NCI-H1436 (cell line): ENCODE measurements around the gene EXOC3L4.
"Not testable (repeated sequence)": the region's sequence is repeated elsewhere in the genome, so short reads cannot be mapped to it uniquely, and the experiment has no call there.

Experiments used
- DNase-seq: peaks from one replicate; lab custom pipeline; 2025; lab: John Stamatoyannopoulos, UW

The EXOC3L4 gene

DNA sequence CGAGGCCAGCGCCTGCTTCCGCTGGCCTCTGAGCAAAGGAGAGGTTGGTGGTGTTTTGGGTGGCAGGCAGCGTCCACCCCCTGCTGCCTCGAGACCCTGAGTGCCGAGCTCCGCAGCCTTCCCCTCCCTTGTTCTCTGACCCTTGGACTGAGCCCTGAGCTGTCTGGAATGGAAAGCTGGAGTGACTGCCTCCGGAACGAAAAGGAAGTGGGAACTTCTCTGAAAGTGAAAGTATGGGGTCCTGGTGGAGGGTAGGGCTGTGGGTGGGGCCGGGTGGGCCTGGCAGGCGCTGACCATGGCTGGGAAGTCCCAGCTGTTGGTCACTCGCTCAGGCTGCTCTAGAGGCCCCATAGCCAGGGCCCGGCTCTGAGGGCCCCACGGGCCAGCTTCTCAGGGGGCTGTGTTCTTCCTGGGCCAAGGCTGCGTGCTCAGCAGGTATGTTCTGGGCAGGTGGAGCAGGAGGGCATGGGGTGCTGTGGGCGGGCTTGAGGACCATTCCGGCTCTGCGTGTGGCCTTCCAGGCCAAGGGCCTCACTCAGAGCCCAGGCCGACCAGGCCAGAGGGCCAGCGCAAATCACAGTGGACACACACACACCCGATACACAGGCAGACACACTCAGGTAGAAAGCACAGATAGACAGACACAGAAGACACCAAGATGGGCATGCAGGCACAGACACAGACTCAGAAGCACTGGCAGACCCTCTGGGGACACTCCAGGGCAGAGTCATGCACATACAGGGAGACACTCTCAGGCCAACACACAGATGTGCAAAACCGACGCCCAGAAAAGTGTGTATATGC is at the start of gene EXOC3L4:
TSS of gene EXOC3L4 (plus strand) at position 320 of the 804 bp plus-strand sequence. CDS start 5,495 bp downstream, outside the sequence.
- no peak for DNase-seq

DNA sequence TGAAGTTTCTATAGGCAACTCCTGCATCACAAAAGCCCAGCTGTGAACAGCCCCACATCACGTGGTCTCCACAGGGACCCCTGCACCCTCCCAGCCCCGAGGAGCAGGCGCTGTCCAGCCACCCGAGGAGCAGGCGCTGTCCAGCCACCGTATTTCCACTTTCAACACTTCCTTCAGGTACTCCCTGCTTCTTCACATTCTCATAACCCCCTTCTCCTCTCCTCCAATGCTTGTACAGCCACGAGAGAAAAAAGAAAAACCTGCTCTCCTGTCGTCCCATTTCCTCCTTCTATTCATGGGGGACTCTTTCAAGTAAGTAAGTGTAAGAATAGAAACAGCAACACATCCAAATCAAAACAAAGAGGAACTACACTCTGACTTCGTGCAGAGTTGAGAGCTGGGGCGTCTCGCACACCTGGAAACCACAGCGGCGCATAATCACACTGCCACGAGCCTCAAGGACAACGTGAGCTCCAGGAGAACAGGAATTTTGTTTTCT is 49.1 kb upstream of the EXOC3L4 start:
- DNase-seq, result no peak

DNA sequence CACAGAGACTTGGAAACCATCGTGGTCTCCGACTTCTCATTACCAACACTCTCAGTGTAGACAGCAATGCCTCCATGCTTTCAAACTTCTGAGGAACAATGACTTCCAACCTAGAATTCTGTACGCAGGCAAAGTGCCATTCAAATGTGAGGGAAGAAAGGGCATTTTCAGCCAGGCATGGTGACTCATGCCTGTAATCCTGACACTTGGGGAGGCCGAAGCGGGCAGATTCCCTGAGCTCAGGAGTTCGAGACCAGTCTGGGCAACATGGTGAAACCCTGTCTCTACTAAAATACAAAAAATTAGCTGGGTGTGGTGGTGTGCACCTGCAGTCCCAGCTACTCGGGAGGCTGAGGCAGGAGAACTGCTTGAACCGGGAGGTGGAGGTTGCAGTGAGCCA is 47.1 kb upstream of the EXOC3L4 start:
- DNase-seq, result not testable (repeated sequence)

DNA sequence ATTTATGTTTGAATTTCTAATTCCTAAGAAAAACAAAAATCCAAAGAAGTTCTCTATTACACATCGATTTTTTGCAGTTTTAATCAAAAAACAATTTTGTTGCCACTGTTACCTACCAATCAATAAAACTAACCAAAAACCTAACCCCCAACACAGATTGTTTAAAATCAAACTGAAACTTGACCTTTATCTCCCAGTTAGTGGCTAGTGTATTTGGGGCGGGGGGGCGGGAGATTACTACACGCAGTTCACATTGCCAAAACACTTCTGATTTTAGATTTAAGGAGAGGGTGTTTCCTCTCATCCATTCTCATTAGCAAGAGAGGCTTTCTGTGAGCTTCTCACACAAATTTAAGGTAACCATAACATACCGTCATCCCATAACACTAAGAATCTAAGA is 43.6 kb upstream of the EXOC3L4 start:
- no peak for DNase-seq

DNA sequence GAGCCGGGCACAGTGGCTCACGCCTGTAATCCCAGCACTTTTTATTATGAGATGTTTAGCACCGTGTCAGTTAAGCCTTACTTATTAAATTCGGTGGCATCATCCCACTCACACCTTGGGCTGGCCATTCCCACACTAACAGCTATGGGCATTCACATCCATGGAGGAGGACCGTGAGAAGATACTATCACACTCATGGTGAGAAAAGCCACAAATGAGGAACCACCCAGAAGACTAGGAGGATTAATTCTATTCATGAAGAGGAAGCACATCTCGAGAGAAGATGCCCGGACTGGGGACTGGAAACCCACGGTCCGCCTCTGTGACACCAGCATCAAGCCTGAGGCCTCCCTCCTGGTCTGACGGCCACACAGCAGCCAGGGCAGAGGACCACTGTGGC is 42.1 kb upstream of the EXOC3L4 start:
- DNase-seq, result no peak

DNA sequence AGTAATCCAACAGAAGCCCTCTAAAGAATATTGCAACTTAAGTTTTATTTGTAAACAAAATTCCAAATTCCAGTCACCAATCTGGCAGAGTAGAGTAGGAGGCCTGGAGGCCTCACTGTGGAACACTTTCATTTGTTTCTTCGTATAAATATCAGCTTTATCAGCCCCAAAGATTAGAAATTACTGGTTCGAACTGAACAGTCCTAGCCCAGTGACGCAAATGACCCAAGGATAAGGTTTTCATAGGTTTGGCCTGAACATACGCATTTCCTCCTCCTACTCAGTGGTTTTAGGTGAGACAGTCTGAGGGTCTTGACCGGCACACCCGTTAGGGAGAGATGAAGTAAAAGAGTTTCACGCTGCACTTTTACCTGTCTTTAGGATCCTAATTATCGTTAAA is 38.8 kb upstream of the EXOC3L4 start:
- no peak for DNase-seq

DNA sequence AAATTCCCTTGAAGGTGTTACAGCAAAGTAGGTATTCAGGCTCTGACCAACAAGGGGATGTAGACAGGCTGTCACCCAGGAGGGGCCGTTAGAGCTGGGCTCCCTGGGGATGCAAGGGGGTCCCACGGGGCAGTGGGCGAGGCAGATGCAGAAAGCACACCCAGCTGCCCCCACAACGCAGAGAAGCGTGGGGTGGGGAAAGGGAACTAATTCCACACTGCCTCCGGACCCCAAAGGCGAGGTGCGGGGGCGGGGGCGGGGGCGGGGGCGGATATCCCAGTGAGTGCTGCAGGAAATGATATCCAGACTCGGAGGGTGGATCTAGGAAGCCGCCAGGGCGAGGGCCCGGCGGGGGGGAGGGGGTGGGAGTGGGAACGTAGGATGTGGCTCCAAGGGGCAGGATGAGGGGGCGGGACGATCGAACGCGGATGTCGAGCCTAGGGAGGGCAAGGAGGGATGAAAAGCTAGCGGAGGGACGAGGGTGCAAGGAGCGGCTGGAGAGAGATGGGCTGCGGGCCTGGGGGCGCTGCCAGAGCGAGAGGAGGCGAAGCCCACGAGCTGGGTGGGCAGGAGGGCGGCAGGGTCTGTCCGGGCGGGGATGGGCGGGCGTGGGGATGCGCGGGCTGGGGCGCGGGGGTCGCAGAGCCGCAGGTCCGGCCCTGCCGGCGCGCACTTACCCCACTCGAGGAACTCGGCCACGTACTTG is 38.0 kb upstream of the EXOC3L4 start:
- DNase-seq, result no peak

DNA sequence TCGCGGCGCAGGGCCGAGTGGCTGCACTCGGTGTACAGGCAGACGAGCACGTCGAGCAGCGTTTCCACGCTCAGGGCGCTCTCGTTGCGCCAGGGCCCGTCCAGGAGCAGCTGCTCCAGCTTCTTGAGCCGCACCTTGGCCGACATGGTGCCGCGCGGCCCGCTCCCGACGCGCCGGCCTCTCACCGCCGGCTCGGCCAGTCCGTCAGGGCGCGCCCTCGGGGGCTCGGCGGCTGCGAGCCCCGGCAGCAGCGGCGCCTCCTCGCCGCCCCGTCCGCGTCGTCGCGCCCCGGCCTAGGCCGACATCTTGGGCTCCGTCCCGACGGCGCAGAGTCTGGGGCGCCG is 37.5 kb upstream of the EXOC3L4 start:
- no peak for DNase-seq

DNA sequence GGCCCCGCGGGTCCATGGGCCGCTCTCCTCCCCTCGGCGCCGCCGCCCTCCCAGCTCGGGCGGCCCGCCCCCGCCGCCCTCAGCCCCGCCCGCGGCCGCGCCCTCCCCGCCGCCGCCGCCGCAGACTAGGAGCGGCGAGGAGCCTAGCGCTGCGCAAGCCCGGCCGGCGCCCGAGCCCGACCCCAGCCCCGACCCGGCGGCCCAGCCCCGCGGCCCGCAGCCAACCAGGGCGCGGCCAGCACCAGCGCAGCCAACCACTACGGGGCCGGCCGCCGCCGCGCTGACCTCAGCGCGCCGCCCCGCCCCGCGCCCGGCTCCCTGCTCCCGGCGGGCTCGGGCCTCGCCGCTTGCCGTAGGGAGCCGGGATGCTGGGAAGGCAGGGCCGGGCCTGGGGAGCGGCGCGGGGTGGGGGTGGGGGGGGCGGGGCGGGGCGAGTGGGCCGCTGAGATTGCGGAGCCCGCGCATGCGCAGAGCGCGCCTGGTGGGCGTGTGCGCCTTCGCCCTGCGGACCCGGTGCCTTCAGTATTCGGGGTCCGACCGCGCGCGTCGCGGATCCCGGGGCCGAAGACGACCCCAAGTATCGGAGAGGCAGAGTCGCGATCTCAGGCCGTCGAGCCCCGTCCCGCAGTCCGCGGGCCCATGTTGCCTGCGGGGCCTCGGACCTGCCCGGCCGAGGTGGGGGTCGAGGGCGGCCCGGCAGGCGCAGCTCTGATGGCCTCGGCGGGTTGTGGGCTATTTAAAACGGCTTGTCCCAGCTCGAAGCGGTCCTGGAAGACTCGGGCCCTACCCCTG is 37.0 kb upstream of the EXOC3L4 start, which contains the start of gene CDC42BPB:
TSS of gene CDC42BPB (minus strand) at position 178 of the 792 bp plus-strand sequence. CDS start 376 bp downstream, outside the sequence.
- DNase-seq, result peak; percentile 84

DNA sequence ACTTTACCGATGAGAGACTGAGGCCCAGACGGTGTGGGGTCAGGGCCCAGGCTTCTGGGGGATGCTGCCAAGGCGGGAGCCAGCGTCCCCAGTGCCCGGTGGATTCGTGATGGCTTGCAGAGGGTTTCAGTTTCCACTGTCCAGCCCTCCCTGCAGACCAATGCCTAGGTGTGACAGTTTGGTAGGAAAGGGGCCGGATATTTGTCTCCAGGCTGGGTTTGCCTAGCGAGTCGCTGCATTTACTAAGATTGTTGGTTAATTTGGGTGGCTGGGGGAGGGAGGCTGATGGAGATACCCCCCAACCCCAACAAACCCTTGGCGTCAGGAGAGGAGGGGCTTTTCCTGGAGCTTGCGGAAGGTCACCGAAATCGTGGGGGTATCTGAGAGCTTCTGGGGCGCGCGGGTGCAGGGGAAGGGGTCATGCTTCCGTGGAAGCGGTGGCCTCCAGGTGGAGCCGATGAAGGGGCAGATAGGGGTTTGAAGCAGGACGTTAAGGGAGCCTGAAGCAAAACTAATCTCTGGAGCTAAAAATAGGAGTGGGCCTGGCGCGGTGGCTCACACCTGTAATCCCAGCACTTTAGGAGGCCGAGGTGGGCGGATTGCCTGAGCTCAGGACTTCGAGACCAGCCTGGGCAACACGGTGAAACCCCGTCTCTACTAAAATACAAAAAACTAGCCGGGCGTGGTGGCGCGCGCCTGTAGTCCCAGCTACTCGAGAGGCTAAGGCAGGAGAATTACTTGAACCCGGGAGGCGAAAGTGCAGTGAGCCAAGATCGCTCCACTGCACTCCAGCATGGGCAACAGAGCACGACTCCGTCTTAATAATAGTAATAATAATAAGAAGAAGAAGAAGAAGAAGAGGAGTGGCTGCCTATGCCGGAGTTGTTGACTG is 36.1 kb upstream of the EXOC3L4 start:
- DNase-seq, result no peak

DNA sequence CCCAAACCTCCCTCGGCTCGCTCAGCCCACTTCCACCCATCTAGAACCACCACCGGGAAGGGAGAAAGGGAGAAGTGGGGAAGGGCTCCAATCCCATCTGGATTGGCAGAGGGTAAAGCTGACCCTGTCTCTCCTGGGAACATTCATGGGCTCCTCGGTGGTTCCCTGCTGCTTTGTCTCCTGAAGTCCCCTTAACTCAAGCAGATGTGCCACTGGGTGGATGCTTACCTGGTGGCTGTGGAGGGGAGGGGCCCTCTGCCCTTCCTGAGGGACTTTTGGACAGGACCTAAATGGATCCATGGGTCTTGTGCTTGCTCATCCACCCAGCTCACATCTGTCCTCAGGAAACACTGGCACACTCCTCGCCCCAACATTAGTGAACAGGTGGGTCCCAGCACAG is 35.0 kb upstream of the EXOC3L4 start:
- DNase-seq, result no peak

DNA sequence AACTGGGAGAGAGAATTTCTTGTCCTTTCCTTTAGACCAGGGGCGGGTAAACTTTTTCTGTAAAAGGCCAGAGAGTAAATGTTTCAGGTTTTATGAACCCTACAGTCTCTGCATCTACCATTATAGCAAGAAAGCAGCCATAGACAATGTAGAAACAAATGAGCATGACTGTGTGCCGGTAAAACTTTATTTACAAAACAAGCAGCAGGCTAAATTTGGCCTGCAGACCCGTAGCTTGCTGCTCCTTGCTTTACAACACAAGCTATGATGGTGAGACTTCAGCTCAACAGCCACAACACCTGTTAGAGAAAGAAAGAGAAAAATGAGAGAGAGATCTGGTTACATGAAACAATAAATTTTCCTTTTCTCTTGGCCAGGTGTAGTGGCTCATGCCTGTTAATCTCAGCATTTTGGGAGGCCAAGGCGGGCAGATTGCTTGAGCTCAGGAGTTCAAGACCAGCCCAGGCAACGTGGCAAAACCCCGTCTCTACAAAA is 33.0 kb upstream of the EXOC3L4 start:
- no peak for DNase-seq

DNA sequence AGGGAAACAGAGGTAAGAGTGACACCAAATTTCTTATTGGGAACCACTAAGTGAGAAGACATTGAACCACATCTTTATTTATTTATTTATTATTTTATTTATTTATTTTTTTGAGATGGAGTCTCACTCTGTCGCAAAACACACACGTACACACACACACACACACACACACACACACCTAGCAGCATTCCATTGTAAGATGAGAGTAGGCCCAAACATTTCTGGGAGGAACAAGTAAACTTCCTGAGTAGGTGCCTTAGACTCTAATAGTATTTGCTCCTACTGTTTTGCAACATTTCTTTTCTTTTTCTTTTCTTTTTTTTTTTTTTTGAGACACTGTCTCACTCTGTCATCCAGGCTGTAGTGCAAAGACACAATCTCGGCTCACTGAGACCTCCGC is 30.1 kb upstream of the EXOC3L4 start:
- DNase-seq, result no peak

DNA sequence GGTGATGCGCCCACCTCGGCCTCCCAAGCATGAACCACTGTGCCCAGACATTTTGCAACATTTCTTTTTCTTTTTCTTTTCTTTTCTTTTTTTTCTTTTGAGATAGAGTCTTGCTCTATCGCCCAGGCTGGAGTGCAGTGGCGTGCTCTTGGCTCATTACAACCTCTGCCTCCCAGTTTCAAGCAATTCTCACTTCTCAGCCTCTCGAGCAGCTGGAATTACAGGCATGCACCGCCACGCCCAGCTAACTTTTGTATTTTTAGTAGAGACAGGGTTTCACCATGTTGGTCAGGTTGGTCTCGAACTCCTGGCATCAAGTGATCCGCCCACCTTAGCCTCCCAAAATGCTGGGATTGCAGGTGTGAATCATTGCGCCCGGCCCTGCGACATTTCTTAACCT is 29.5 kb upstream of the EXOC3L4 start:
- DNase-seq, result no peak

DNA sequence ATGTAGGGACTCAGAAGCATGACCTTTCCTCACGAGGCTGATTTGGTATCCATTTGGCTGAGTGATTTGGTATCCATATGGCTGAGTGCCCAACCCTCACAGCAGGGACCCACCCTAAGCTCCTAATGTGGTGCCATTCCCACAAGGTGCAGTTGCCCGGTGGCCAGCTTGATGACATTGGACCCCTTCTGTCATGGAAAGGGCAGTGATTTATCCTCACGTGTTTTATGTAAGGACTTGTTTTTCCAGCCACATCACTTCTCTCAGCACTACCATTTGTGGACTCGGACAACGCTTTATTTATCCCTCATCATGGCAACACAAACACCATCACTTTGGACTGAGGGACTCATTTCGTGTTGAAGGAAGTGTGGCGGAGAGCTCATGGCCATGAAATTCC is 28.7 kb upstream of the EXOC3L4 start:
- no peak for DNase-seq

DNA sequence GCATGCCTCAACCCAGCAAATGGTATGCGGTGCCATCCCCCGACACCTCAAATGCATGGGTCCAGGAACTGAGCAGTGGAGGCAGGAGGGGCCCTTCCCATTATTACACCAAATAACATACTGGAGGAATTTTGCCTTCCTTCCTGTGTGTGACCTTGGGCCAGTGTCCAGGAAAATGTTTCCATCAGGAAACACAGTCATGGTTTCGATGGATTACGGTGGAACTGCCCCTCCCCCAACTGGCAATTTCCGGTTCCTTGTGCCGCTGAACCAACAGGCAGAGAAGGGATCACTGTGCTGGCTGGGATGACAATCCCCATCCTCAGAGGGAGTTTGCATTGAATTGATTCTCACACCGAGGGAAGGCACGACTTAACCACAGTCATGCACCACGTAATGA is 28.1 kb upstream of the EXOC3L4 start:
- no peak for DNase-seq

DNA sequence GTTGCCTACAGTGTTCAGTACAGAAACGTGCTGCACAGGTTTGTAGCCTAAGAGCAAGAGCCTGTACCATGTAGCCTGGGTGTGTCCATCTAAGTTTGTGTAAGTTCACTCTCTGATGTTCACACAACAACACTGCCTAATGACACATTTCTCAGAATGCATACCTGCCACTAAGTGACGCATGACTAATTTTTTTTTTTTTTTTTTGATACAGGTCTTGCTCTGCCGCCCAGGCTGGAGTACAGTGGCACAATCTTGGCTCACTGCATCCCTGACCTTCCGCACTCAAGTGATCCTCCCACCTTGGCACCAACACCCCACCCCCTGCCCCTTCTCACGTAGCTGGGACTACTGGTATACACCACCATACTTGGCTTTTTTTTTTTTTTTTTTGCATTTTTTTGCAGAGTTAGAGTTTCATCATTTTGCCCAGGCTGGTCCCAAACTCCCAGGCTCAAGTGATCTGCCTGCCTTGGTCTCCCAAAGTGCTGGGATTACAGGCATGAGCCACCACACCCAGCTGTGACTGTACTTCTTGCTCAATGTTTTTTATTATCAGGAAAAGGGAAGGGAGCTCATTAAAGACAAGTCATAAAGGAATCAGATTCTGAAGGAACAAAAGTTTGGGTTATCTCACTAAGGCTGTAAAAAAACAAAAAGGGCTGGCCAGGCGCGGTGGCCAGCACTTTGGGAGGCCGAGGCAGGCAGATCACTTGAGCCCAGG is 27.1 kb upstream of the EXOC3L4 start:
- DNase-seq, result no peak

DNA sequence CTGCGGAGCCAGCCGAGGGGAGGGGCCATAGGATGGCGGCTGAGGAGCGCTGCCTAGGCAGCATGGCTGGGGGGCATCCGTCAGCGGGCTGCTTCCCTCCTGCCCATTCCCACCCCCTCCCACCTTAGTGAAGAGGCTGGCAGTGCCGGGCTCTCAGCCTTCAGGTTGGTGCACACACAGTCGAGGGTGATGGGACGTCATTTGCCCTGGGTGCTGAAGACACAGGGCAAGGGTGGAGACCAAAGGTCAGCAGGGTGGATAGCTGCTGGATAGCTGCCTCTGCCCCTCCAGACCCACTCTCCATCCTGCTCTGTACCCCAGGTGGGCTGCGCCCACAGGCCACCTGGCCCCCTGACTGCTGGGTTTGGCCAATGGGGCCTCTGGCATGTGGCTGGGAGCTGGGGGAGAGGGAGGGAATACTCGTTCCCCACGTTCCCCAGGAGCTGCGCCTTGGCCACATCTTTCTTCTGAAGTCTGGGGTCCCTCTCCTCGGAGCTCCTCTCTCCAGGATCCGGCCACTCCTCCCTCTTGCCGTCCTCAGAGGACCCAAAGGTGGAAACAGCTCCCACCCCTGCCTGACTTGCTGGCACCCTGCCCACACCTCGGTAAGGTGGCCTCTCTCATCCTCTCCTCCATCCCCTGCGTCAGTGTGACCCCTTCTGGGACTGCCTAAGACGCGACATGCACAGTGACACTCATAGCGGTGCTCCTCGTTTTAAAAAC is 26.0 kb upstream of the EXOC3L4 start:
- no peak for DNase-seq

DNA sequence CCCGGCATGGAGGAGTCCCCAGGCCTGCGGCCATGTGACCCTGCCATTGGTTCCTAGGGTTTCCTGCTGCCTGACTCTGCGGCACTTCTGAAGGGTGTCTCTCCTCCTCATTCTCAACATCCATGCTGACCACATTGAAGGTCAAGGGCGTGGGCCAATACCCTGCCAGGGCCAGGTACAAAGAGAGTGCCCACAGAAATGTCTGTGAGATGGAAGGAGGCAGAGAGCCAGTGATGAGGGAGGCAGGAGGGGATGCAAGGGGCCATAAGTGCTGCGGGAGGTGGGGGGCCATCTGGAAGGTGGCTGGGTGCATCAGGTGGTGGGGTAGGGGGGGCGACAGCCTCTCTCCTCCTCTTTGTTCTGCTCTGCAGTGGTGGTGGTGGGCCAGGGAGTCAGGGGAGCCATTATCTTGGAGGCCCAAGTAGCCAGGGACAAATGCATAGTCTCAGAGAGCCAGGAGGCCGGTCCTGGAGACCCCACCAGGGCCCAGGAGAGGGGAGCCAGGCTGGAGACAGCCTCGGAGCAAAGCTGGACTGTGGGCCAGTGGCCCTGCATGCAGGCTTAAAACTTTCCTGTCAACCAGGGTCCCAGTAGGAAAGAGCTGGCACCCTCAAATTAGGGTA is 24.2 kb upstream of the EXOC3L4 start:
- no peak for DNase-seq
